Peyer's patch (tissue), 4 donors: ENCODE measurements around the gene TSPAN18. TPM values are rescaled to one million over a fixed set of nuclear protein-coding genes. Genes with fewer than 3 reads are reported as not detected.

Source experiments
- DNase-seq, 3 donors: peaks; one replicate each; pipeline ENCODE4 v3.0.0-alpha.2; 2017 to 2019
- H3K27ac ChIP-seq, 4 donors: fragments of 200-600 bp; sonication (generic); one replicate each; pipeline ENCODE4 v1.5.1; 2016 to 2019
- H3K27me3 ChIP-seq, 2 donors: fragments of 200-600 bp; sonication (generic); one replicate each; pipeline ENCODE4 v1.5.1; 2019
- H3K36me3 ChIP-seq, 3 donors: fragments of 200-600 bp; sonication (generic); one replicate each; pipeline ENCODE4 v1.5.1; 2016 to 2019
- H3K4me1 ChIP-seq, 4 donors: fragments of 200-600 bp; sonication (generic); one replicate each; pipeline ENCODE4 v1.5.1; 2016 to 2019
- H3K4me3 ChIP-seq, 4 donors: fragments of 200-600 bp; sonication (generic); 1 replicate in 3 of 4; 2 replicates in 1 of 4; pipeline ENCODE4 v1.5.1; 2016 to 2019; ENCODE audit warnings: mild to moderate bottlenecking in 1 of 4
- H3K9me3 ChIP-seq, 4 donors: fragments of 200-600 bp; sonication (generic); one replicate each; pipeline ENCODE4 v1.5.1; 2016 to 2019; ENCODE audit warnings: mild to moderate bottlenecking in 1 of 4
- CTCF ChIP-seq, 6 experiments: fragments of 450-650 bp in 4 of 6; fragments of 200-600 bp in 2 of 6; sonication (generic) in 1 of 6; IDR thresholded peaks; one replicate each; pipeline ENCODE4 v1.5.1; 2017 to 2019; ENCODE audit warnings: antibody characterized with exemption in 6 of 6, mild to moderate bottlenecking in 3 of 6, moderate library complexity in 1 of 6
- POLR2A ChIP-seq, 2 donors: fragments of 450-650 bp; IDR thresholded peaks; one replicate each; pipeline ENCODE4 v1.5.1; 2017; ENCODE audit warnings: antibody characterized with exemption in 2 of 2, mild to moderate bottlenecking in 2 of 2, moderate library complexity in 2 of 2
- total RNA-seq, 4 donors: library from RNA; depleted of rRNA; stranded (reverse); fragments of >200 nt; gene quantifications; one replicate each; pipeline ENCODE4 v1.1.0, GENCODE V29; 2016

The TSPAN18 gene
- total RNA-seq, 4 donors from 2014 or later: 1.1 to 19.8 (median 3.1) TPM

- Histone ChIP-seq H3K9me3 (no peaks in the 10 kb centered on the region), H3K4me1 (peaks cover 0 to 41% (median 0%) of the 10 kb centered on the region in 4 donors), H3K4me3 (no peak overlapping the region), H3K27me3 (no peaks in the 10 kb centered on the region), H3K36me3 (no peaks in the 10 kb centered on the region), H3K27ac (no peak overlapping the region)
- no peak for DNase-seq
- TF ChIP-seq POLR2A (IDR thresholded peaks at IDR 0.05) (no peak), CTCF (IDR thresholded peaks at IDR 0.05) (no peak)
These were observed 233.6 kb downstream of the TSPAN18 start for GRCh38 chr11:44960200-44960845.

GRCh38 chr11:44962464-44962863 is 235.7 kb downstream of the TSPAN18 start:
- H3K27me3 ChIP-seq: no peaks in the 10 kb centered on the region
- no peaks in the 10 kb centered on the region for H3K9me3 ChIP-seq
- H3K4me3 ChIP-seq: no peak overlapping the region
- no peak overlapping the region for H3K27ac ChIP-seq
- TF ChIP-seq CTCF (IDR thresholded peaks at IDR 0.05): no peak
- no peak for TF ChIP-seq POLR2A (IDR thresholded peaks at IDR 0.05)
- H3K36me3 ChIP-seq: no peaks in the 10 kb centered on the region
- H3K4me1 ChIP-seq: peaks cover 0 to 20% (median 0%) of the 10 kb centered on the region in 4 donors
- no peak for DNase-seq

GRCh38 chr11:44963136-44963535 is 236.4 kb downstream of the TSPAN18 start:
- Histone ChIP-seq H3K36me3 (no peaks in the 10 kb centered on the region), H3K9me3 (no peaks in the 10 kb centered on the region), H3K4me3 (no peak overlapping the region), H3K27me3 (no peaks in the 10 kb centered on the region), H3K4me1 (peaks cover 0 to 15% (median 0%) of the 10 kb centered on the region in 4 donors), H3K27ac (no peak overlapping the region)
- TF ChIP-seq CTCF (IDR thresholded peaks at IDR 0.05) (no peak), POLR2A (IDR thresholded peaks at IDR 0.05) (no peak)
- DNase-seq: peak in 1 of 3 donors; percentile 40

- Histone ChIP-seq H3K27me3 (no peaks in the 10 kb centered on the region), H3K27ac (no peak overlapping the region)
These were observed 237.2 kb downstream of the TSPAN18 start for GRCh38 chr11:44963948-44964347.

GRCh38 chr11:44964526-44965209 is 237.9 kb downstream of the TSPAN18 start:
- Histone ChIP-seq H3K27me3 (no peaks in the 10 kb centered on the region), H3K36me3 (no peaks in the 10 kb centered on the region), H3K27ac (no peak overlapping the region), H3K4me1 (peaks cover 0 to 2% (median 0%) of the 10 kb centered on the region in 4 donors), H3K9me3 (no peaks in the 10 kb centered on the region), H3K4me3 (no peak overlapping the region)
- DNase-seq: no peak
- TF ChIP-seq CTCF (IDR thresholded peaks at IDR 0.05): no peak
- TF ChIP-seq POLR2A (IDR thresholded peaks at IDR 0.05): no peak

More at GRCh38 chr11:44963948-44964347, 237.2 kb downstream of the TSPAN18 start:
- no peak overlapping the region for H3K4me3 ChIP-seq
- peaks cover 0 to 9% (median 0%) of the 10 kb centered on the region in 4 donors for H3K4me1 ChIP-seq
- H3K9me3 ChIP-seq: no peaks in the 10 kb centered on the region
- TF ChIP-seq CTCF (IDR thresholded peaks at IDR 0.05): no peak
- TF ChIP-seq POLR2A (IDR thresholded peaks at IDR 0.05): no peak
- no peaks in the 10 kb centered on the region for H3K36me3 ChIP-seq
- no peak for DNase-seq
